CD4-positive, alpha-beta T cell treated with Interferon gamma for 1 hour (primary cell): ENCODE measurements around the gene UVRAG.
"Not testable (repeated sequence)": the region's sequence is repeated elsewhere in the genome, so short reads cannot be mapped to it uniquely, and the experiment has no call there.

Source experiments
- DNase-seq: peaks from one replicate; pipeline ENCODE4 v3.0.0-alpha.2; 2020

Gene UVRAG

DNA sequence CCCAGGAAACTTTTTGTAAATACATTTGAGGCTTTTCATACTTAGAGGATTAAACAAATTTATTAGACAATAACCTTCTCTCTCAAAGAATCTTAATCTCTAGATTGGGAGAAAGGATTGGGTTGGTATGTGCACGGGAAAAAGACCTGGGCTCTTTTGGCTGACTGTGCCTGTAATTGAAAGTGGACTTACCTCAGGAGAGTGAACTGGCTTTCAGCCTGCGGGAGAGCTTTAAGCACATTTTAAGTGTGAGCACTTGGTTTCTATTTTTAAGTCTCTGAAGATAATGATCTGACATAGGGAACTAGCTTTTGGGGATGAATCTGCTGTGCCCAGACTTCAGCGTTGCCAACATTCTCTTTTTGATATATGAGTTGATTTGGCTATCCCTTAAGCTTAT, 35.8 kb downstream of the UVRAG start:
- no peak for DNase-seq

DNA sequence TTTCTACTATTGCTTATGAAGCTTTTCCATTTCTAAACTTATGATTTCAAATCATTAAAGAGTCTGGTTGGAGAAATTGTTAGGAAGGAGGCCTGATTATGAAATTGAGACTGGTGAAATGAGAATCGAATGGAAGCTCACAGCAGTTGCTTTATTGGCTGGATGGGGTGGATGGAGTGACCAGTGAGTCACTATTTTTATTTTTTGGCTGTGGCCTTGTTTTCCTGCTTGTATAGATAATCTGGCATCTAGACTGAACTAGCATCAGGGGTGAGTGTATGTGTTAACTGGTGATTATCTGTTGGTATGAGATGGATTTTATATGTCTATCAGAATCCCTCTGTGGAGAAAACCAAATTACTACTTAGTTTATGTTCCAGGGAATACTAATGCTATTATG, 36.2 kb downstream of the UVRAG start:
- no peak for DNase-seq

DNA sequence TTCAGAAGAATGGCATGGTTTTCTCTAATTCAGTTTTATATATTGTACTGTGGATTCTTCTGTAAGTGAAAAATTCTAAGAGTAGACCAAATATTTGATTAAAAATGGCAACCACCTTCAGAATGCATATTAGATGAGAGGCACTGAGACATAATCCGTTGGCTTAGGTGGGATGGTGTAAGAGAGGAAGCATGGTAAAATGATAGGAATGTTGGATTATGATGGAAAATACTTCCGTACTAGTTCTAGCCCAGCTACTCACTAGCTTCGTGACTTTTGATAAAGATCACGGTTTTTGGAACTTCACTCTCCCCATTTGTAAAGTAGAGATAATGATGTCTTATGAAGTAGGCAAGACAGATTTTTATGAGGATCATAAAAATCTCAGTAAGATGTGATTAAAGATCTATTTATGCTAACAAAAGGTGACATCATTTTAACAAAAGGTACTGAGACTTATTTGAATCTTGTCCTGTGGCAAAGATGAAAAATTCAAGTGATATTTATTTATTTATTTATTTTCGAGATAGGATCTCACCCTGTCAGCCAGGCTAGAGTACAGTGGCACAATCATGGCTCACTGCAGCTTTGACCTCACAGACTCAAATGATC, 37.5 kb downstream of the UVRAG start:
- DNase-seq, result no peak

DNA sequence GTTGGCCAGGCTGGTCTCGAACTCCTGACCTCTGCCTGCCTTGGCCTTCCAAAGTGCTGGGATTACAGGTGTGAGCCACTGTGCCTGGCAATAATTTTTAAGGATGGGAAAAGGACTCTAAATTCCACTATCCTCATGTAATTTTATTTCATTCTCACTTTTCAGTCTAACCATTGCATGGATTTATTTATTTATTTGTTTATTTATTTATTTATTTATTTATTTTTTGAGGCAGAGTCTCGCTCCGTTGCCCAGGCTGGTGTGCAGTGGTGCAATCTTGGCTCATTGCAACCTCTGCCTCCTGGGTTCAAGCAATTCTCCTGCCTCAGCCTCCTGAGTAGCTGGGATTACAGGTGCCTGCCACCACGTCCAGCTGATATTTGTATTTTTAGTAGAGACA, 38.6 kb downstream of the UVRAG start:
- DNase-seq, result not testable (repeated sequence)

DNA sequence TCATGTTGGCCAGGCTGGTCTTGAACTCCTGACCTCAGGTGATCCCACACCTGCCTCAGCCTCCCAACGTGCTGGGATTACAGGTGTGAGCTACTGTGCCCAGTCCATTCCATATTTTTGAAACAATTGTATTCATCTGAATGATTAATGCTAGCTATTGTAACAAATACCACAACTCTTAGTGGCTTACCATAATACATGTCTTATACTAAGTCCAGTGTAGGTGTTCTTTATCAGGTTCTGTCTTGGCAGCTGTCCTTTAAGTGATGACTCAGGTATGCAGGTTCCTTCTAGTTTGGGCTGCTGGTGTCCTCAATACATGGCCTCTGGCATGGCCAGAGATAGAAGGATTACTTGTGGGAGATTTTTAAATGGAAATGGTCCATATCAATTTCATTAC, 39.0 kb downstream of the UVRAG start:
- no peak for DNase-seq

DNA sequence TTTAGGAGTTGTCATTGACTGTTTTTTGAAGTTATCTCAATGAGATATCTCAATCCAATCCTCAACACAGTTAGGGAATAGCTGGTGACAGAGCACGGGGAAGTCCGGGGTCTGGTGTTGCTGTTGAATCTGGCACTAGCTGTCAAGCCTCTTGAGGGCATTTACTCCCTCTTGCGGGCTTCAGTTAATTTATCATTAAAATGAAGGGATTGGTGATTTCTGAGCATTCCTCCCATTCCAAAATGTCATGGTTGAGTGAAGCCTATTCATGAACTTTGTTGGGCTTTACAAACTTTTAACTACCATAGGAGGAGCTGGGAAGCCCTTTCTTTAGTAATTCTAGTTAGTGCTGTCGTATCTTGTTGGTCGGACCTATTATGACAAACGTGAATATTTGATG, 40.2 kb downstream of the UVRAG start:
- DNase-seq, result no peak

DNA sequence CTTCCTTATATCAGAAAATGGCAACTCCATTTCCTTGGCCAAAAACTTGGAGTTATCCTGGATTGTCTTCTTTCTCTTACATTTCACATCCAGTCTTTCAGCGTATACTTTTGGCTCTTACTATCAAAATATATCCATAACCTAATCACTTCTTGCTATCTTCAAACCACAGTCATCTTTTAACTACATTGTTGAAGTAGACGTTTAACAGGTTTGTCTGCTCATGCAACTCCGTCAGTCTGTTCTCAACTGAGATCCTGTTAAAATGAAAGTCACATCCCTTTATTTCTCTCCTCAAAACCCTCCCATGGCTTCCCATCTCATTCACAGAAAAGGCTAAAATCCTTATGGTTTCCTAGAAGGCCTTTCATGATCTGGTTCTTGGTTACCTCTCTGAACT, 41.9 kb downstream of the UVRAG start:
- no peak for DNase-seq

DNA sequence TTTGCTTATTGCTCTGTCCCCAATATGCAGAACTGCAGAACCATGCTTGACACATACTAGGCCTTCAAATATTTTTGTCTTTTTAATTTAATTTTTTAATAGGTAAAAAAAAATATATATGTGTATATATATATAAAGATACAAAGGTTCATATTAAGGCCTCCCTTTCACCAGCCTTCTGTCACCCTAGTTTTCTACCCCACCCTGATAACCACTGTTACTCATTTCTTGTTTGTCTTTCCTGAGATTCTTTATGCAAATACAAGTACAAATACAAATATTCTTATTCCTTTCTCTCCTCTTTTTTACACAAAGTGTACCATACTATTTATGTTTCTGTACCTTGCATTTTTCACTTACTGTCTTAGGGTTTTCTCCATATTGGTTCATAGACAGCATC, 43.0 kb downstream of the UVRAG start:
- DNase-seq, result no peak

DNA sequence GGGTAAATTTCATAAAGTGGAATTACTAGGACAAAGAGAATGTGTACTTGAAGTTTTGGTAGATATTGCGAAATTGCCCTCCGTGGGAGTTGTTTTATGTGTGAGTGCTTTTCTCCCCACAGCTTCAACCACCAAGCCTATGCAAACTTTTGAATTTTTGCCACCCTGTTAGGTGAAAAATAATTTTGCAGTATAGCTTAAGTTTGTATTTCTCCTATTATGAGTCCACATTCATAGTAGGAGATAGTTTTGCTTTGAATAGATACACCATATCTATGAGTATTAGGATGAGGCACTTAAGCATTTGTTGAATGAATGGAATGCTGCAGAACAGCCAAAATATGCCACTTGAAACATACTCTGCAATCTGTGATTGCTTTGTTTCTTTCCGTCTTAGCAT, 43.6 kb downstream of the UVRAG start:
- no peak for DNase-seq

DNA sequence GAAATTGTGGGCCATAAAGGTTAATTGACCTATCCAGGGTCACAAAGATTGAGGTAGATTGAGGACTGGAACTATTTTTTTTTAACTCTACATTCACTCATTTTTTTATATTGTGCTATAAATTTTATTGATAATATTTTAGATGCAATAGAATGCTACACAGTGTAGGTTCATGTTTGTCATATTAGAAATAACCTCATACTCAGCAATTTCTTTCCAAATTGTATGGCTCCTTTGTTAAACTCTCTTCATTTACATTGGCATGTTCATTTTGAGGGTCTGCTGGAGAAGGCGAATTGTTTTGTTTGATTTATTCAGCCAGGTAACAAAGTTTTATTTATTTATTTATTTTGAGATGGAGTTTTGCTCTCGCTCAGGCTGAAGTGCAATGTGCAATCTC, 44.6 kb downstream of the UVRAG start:
- DNase-seq, result no peak

DNA sequence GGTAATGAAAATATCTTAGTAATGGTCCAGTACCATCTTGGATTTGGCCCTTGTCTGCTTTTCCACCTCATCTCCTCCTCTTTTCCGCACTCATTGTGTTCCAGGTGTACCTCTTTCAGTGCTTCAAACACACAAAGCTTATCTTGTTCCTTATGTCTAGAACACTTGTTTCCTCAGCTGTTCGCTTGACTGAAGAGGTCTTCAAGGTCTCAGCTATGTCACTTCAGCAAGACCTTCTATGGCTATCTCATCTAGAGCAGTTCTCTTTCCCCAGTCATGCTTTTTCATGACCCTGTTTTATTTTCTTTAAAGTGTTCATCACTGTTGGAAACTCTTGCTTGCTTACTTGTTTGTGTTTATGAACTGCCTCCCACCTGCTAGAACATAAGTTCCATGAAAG, 47.4 kb downstream of the UVRAG start:
- DNase-seq, result no peak

DNA sequence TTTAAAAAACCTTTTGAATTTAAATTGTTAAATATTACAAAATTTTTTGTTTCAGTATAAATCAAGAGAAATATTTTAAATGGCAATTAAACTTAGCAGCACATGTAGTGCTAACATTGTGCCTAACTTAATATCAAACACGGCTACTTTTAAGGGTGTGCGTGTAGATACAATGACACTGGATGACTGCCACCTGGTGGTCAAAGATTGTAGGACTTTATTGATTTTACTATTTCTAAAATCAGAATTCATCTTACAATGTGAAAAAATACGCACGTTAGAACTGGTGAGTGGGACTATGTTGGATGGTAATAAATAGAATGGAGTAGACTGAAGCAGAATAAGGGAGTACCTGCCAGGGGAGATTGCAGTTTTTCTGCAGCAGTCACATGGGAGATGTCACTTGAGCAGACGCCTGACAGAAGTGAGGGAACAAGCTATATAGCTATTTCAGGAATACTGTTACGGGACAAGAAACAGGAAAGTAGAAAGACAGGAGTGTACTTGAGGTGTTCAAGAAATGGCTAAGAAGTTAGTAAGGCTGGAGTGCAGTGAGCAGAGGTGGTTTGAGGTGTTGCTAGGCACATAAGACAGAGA, 52.9 kb downstream of the UVRAG start:
- DNase-seq, result no peak

DNA sequence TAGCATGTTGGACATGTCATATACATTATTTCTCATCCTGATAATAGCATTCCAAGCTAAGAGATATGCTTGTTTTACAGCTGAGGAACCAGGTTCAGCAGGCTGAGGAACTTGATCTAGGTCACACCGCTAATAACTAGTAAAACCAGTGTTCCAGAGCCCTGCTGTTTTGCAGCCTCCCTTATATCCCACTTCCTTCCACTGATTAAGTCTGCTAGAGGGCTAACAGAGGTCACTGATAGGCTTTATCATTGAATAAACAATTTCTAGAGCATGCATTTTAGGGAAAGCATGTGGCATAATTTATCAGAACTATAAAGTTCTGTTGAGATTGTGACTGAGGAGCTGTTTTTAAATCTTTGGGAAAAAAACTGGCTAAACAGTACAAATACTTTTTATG, 54.0 kb downstream of the UVRAG start:
- no peak for DNase-seq

DNA sequence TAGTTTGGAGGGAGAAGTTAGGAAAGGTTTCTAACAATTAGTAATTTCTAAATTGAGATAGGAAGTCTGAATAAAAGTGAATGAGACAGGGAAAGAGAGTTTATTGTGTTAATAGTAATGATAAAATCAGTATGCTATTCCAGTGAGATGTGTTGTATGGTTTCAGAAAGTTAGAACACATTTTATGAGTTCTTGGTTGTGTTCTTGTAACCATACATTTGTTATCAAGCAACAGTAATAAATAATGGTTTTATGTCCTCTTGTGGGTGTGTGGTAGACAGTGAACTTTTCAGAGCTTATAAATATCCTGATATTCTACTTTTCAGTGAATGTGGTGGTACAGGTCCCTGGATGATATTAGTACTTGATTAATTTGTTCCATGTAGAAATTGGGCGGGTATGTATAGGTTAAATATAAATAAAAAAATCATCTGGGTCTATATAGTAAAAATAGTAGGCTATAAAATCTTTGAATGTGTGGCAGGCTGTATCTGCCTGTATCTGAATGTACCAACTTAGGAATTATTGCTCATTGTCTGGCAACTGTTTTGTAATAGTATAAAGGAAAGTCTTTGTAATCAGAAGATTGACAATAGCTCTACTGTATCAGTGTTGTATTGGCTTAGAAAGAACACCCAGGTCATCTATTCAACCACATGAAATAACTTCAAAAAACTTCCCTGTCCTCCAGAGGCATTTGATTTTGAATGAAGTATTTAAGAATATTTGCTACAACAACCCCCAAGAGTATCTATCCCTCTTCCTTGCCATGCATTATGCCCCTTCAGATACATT, 54.8 kb downstream of the UVRAG start:
- DNase-seq, result no peak

DNA sequence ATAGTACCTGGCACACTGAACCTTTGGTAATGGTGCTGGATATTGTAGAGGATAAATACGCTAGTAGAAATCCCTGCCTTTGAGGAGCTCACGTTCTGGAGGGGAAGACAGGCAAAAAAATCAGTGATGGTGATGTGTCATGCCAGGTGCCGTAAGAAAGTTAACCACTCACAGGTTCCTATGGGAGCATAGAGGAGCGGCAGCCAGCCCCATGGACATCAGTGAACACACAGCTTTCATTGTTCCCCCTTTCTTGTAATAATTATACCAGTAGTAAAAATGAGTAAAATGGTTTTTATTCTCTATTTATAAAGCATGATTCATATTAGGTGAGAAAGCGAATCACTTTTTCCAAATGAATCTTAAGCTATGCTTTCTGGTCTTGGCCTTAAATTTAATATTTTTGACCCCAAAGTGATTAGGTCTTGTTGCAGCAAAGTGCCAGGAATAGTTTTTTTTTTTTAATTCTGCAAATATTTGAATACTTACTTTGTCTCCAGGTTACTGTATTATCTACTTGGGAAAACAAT, 57.9 kb downstream of the UVRAG start:
- DNase-seq, result no peak

DNA sequence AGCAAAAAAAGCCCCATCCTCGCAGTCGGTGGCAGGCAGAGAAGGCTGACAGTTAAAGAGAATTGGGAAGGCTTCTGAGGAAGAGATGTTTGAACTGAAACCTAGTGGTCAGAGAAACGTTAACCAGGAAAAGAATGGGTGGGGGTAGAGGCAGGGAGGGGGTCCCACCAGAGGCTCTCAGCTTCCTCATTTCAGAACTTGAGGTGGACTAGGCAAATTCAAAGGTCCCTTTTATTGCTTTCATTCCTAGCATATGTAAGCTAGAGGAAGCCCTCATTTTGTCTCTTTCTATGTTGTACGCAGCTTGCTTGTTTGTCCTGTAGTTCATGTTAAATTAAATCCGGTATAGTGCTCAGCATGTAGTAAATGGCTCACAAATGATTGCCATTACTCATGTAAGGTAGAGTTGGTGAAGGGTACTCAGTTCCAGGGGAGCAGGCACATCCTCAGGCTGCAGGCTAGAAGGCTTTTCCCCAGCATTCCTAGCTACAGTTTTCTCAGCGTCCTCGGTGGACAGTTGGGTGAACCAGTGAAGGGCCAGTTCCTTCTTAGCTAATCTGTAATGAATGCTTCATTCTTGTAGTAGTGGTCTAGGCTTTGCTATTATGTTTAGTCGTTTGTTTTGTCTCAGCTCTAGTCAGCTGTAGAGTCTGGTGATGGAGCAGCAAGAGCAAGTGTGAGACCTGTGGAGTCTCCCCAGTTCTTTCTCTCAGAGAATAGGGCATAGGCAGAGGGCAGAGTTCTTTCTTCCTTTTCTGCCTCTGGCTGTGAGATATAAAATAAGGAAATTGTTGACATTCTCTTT, 58.6 kb downstream of the UVRAG start:
- DNase-seq, result no peak

DNA sequence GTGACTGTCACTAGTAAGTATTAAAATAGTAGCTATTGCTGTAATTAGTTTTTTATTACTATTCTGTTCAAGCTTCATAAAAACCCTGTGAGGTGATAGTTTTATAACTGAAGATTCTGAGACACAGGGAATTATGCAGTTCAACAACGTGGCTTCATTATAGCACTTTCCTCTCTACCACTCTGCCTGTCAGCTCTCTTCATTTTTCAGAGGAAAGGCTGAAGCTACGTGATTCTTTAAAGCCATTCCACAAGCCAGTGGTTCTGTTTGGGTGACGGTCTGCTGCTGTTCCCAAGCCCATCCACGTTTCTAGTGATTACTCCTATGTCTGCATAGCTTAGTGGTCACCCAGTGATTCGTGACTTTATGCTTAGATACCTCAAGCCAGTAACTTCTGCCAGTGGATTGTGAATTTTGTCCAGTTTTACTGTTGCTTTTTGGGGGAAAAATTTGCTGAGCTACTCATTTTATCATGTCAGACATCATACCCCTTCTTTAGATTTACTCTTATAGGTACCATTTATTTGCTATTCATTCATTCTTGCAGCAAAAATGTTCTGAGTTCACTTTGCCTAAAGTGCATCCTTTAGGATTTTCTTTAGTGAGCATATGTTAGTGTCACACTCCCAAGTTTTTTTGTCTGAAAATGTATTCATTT, 59.8 kb downstream of the UVRAG start:
- no peak for DNase-seq

DNA sequence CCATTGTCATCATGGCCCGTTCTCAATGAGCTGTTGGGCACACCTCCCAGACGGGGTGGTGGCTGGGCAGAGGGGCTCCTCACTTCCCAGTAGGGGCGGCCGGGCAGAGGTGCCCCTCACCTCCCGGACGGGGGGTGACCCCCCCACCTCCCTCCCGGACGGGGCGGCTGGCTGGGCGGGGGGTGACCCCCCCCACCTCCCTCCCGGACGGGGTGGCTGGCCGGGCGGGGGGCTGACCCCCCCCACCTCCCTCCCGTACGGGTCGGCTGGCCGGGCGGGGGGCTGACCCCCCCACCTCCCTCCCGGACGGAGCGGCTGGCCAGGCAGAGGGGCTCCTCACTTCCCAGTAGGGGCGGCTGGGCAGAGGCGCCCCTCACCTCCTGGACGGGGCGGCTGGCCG, 62.3 kb downstream of the UVRAG start:
- DNase-seq, result not testable (repeated sequence)

DNA sequence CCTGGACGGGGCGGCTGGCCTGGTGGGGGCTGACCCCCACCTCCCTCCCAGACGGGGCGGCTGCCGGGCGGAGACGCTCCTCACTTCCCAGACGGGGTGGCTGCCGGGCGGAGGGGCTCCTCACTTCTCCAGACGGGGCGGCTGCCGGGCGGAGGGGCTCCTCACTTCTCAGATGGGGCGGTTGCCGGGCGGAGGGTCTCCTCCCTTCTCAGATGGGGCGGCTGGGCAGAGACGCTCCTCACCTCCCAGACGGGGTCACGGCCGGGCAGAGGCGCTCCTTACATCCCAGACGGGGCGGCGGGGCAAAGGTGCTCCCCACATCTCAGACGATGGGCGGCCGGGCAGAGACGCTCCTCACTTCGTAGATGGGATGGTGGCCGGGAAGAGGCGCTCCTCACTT, 62.9 kb downstream of the UVRAG start:
- not testable (repeated sequence) for DNase-seq

DNA sequence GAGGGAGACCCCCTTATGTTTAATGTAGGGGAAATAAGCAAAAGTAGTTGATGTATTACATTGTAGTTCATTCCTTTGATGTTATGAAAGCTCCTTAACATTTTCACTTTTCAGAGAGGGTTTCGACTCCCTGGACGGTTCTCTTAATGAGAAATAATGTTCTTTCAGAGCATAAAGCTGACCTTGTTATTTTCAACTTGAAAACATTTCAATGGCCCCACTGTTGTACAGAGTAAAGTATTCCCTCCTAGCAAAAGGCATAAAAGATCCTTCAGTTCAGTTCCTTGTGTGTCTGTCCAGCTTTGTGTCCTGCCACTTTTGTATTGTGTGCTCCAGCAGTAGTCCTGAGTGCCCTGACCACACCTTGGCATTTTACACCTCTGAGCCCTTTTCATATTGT, 63.9 kb downstream of the UVRAG start:
- no peak for DNase-seq

DNA sequence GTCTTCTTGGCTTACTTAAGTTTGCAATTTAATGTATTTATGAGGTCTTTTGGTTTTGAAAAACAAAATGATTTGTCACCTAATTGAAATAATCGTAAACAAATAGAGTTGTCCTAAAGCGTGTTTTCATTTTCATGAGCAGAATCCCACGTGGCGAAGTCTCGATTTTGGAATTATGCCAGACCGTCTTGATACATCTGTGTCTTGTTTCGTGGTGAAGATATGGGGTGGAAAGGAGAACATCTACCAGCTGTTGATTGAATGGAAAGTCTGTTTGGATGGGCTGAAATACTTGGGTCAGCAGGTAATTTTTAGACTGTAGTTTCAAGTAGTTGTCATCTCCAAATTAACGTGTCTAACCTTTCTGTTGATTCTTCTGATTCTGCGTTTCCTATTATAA, 64.7 kb downstream of the UVRAG start:
- no peak for DNase-seq

DNA sequence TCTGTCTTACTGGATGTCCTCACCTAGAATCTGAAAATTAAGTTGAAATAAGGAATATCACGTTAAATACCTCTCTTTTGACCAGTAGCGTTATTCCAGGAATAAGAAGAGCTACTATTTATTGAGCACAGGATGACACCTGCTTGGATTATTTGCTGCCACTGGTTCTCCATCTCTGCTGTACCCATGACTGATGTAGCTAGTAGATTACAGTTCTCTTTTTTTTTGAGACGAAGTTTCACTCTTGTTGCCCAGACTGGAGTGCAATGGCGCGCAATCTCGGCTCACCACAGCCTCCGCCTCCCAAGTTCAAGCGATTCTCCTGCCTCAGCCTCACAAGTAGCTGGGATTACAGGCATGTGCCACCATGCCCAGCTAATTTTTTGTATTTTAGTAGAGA, 65.3 kb downstream of the UVRAG start:
- DNase-seq, result not testable (repeated sequence)

DNA sequence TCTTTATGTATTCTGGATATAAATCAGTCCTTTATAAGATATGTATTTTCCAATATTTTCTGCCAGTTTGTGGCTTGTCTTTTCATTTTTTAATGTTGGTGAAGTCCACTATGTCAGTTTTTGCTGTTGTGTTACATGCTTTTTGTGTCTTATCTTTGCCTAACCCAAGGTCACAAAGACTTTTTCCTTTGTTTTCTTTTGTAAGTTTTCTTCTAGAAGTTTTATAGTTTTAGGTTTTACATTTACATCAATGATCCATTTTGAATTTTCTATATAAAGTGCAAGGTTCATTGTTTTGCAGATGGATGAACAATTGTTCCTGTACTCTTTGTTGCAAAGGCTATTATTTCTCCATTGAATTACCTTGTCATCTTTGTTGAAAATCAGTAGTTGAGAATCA, 69.3 kb downstream of the UVRAG start:
- DNase-seq, result no peak
